HFFc6 (cell line): ENCODE results near the gene SYT7. TPM values are rescaled to one million over a fixed set of nuclear protein-coding genes. Genes with fewer than 3 reads are reported as not detected.

Source experiments
- DNase-seq: peaks from one replicate; pipeline ENCODE4 v3.0.0-alpha.2; 2018
- H3K27ac Mint-ChIP-seq: 2 replicates; pipeline ENCODE4 v1.8.0; 2020; ENCODE audit warnings: mild to moderate bottlenecking, mixed read lengths
- H3K27me3 Mint-ChIP-seq: 2 replicates; pipeline ENCODE4 v1.8.0; 2021; ENCODE audit warnings: mild to moderate bottlenecking, moderate library complexity, mixed read lengths; ENCODE audit not compliant: insufficient read depth
- H3K36me3 Mint-ChIP-seq: 2 replicates; pipeline ENCODE4 v1.8.0; 2021; ENCODE audit warnings: low read depth, mixed read lengths
- H3K4me1 Mint-ChIP-seq: 2 replicates; pipeline ENCODE4 v1.8.0; 2020; ENCODE audit warnings: low read depth, mixed read lengths
- H3K4me3 Mint-ChIP-seq: 2 replicates; pipeline ENCODE4 v1.8.0; 2020; ENCODE audit warnings: mild to moderate bottlenecking, moderate library complexity, mixed read lengths
- H3K9me3 Mint-ChIP-seq: 2 replicates; pipeline ENCODE4 v1.8.0; 2020; ENCODE audit warnings: mild to moderate bottlenecking, mixed read lengths
- total RNA-seq, 6 experiments: library from RNA; stranded (reverse); fragmentation: NEBNext Ultra II Directional; extraction: Animal tissue kit (Norgen Biotek cat#: 25700); gene quantifications; 2 replicates in 1 of 6; 3 replicates in 5 of 6; pipeline ENCODE4 v1.2.3, GENCODE V29; 2021
- TF ChIP-seq, protein P1 (sequence below): fragments of 200-600 bp; sonication (generic); IDR thresholded peaks from 2 replicates; pipeline ENCODE4 v1.5.0; 2021; ENCODE audit warnings: antibody characterized with exemption, mild to moderate bottlenecking

The SYT7 gene
- total RNA-seq, 6 experiments from 2014 or later = 0.05 to 0.21 (median 0.11) TPM; not detected in 3

- Mint-ChIP-seq H3K27ac (no peak overlapping the region), H3K9me3 (no peaks in the 10 kb centered on the region), H3K4me3 (no peak overlapping the region), H3K36me3 (no peaks in the 10 kb centered on the region), H3K27me3 (peaks cover 38% of the 10 kb centered on the region), H3K4me1 (peaks cover 9% of the 10 kb centered on the region)
- no peak for DNase-seq
- TF ChIP-seq, protein P1, sequence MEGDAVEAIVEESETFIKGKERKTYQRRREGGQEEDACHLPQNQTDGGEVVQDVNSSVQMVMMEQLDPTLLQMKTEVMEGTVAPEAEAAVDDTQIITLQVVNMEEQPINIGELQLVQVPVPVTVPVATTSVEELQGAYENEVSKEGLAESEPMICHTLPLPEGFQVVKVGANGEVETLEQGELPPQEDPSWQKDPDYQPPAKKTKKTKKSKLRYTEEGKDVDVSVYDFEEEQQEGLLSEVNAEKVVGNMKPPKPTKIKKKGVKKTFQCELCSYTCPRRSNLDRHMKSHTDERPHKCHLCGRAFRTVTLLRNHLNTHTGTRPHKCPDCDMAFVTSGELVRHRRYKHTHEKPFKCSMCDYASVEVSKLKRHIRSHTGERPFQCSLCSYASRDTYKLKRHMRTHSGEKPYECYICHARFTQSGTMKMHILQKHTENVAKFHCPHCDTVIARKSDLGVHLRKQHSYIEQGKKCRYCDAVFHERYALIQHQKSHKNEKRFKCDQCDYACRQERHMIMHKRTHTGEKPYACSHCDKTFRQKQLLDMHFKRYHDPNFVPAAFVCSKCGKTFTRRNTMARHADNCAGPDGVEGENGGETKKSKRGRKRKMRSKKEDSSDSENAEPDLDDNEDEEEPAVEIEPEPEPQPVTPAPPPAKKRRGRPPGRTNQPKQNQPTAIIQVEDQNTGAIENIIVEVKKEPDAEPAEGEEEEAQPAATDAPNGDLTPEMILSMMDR = no peak
Observed at GRCh38 chr11:61513143-61513765, 67.6 kb downstream of the SYT7 start.

DNA sequence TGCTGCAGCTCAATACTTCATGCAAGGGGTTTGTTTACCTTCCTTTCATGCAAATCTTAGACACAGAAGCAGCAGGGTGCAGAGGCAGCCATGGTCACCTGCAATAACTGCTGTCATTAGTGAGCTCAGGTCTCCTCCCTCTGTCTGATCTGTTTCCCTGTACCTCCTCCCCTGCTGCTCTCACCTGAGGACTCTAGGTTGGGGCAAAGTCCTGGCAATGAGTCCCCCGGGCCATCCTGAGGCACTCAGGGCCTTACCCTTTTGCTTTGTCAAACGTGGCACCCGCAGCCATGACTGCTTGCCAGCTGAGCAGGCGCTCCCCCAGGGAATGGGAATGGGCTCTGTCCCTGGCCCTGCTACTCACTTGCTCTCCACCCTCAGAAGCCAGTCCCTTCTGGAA, 68.4 kb downstream of the SYT7 start:
- Mint-ChIP-seq H3K9me3 (no peaks in the 10 kb centered on the region), H3K27me3 (peaks cover 44% of the 10 kb centered on the region), H3K4me3 (no peak overlapping the region), H3K27ac (no peak overlapping the region), H3K36me3 (no peaks in the 10 kb centered on the region), H3K4me1 (peaks cover 9% of the 10 kb centered on the region)
- TF ChIP-seq, protein P1 = no peak
- DNase-seq = no peak

DNA sequence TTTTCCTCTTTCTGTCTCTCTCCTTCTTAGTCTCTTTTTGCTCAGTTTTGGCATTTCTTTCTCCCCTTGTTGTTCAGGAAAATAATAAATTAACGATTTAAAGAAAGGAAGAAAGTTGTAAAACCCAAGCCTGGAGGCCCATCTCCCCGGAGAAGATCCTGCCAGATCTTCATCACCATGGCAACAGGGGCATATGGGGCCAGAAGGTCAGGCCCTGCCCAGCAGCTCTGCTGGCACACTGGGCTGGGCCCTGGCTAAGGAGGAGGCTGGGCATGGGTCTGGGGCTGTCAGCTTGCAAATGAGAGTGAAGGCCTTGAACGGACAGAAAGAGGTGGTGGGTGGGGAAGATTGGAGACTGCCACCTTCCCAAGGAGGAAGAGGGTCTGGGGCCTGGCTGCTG, 69.5 kb downstream of the SYT7 start:
- H3K9me3 Mint-ChIP-seq = no peaks in the 10 kb centered on the region
- TF ChIP-seq, protein P1 = no peak
- no peak for DNase-seq
- no peak overlapping the region for H3K4me3 Mint-ChIP-seq
- H3K4me1 Mint-ChIP-seq = peaks cover under 1% of the 10 kb centered on the region; the same call in 1 of the 2 replicates
- no peak overlapping the region for H3K27ac Mint-ChIP-seq
- H3K27me3 Mint-ChIP-seq = peaks cover 41% of the 10 kb centered on the region
- H3K36me3 Mint-ChIP-seq = no peaks in the 10 kb centered on the region

DNA sequence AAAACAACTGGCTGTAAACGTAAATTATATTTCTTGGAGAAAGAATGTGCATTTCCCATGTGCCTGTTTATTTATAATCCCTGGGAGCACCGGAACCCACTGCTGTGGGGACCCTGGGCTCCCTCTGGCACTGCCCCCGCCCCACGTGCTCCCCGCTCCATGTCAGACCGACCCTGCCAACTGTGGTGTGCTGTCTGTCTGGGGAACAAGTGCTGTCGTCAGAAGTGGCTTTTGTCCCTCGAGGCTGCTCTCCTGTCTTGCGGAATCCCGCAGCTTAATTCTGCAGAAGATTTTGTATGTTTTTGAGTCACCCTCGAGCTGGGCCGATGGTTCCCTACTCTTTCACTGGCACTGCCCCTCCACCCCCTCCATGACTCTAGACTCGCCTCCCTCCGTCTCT, 69.9 kb downstream of the SYT7 start:
- no peaks in the 10 kb centered on the region for H3K36me3 Mint-ChIP-seq
- TF ChIP-seq, protein P1 = no peak
- H3K27me3 Mint-ChIP-seq = peaks cover 45% of the 10 kb centered on the region
- H3K4me1 Mint-ChIP-seq = peaks cover 3% of the 10 kb centered on the region; the same call in 1 of the 2 replicates
- H3K9me3 Mint-ChIP-seq = no peaks in the 10 kb centered on the region
- no peak for DNase-seq
- no peak overlapping the region for H3K27ac Mint-ChIP-seq
- no peak overlapping the region for H3K4me3 Mint-ChIP-seq

GRCh38 chr11:61510166-61510919, 70.5 kb downstream of the SYT7 start:
- DNase-seq = no peak
- Mint-ChIP-seq H3K4me3 (no peak overlapping the region), H3K27ac (no peak overlapping the region), H3K9me3 (no peaks in the 10 kb centered on the region), H3K4me1 (peaks cover 9% of the 10 kb centered on the region), H3K36me3 (no peaks in the 10 kb centered on the region), H3K27me3 (peaks cover 51% of the 10 kb centered on the region)
- TF ChIP-seq, protein P1 = no peak
